HG02973 (cell line): ENCODE results near the gene CAMKMT.

Experiments used
- ATAC-seq: cut with Tn5 transposase; IDR thresholded peaks from one replicate; pipeline ENCODE4 v1.9.1; 2021; ENCODE audit warnings: moderate library complexity; ENCODE audit not compliant: unreplicated experiment

Gene CAMKMT

GRCh38 chr2:44548221-44549098 lies 186.7 kb downstream of the CAMKMT start:
- ATAC-seq = no peak

- no peak for ATAC-seq
Measured at GRCh38 chr2:44549099-44549471, 187.3 kb downstream of the CAMKMT start.

DNA sequence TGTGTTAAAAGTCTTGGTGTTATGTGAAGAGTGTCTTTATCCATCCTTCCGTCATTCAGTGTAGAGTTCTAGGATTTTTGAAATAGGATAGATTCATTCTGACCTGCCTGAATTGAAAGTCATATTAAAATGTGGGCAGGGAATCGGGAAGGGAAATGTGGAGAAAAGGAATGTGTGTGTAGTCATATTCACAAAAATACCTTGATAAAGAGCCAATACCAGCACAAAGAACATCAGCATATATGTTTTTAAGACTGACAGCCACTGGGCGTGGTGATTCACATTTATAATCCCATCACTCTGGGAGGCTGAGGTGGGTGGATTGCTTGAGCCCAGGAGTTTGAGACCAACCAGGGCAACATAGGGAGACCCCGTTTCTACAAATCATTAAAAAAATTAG lies 188.1 kb downstream of the CAMKMT start:
- no peak for ATAC-seq

GRCh38 chr2:44550561-44550960 lies 188.8 kb downstream of the CAMKMT start:
- no peak for ATAC-seq

- no peak for ATAC-seq
Measured at GRCh38 chr2:44551497-44551896, 189.8 kb downstream of the CAMKMT start.

DNA sequence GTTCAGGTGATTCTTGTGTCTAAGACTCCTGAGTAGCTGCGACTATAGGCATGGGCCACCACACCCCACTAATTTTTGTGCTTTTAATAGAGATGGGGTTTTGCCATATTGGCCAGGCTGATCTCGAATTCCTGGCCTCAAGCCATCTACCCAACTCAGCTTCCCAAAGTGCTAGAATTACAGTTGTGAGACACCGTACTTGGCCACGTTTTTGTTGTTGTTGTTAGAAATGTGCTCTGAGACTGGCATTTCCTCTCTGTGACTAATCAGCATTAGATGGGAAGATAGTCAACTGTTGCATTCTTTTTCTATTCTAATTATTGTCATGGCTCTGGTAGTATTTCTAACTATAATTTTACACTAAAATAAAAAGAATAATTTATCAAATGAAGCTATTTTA lies 191.7 kb downstream of the CAMKMT start:
- ATAC-seq = no peak

GRCh38 chr2:44555700-44556099 lies 194.0 kb downstream of the CAMKMT start:
- ATAC-seq = no peak

DNA sequence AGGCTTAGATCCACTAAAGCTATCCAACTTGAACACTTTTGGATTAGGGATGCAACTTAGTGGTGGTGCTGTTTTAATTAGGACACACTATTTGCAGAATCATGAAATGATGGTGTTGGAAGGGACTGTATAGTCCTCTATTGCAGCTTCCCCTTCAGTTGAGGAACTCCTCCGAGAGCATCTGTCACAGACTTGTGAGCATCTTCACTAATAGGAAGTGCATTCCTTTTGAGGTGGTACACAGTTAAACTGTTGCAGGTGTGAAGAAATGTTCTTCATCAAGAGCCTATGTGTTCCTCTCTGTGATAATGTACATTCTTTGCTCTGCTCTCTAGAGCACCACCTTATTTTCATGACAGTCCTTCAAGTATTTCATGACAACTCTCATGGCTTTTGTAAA lies 197.4 kb downstream of the CAMKMT start:
- ATAC-seq = no peak

GRCh38 chr2:44560352-44560751 lies 198.6 kb downstream of the CAMKMT start:
- no peak for ATAC-seq

DNA sequence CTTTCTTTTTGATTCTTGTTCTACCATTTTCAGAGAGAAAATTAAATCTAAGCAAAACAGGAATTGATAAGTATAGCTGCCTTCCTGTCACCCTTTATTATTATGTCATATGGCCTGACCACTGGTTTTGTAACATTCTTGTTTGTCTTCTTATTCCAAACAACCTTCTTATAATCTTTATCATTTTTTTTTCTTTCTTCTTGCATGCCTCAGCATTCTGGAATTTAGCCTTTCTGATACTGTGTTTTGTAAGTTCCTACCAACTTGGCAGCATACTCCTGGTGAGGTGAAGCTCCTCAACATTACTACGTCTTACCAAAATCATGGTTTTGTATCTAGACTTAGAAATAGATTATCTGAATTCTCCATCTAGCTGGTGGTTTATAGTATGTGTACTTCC lies 199.2 kb downstream of the CAMKMT start:
- ATAC-seq = no peak

DNA sequence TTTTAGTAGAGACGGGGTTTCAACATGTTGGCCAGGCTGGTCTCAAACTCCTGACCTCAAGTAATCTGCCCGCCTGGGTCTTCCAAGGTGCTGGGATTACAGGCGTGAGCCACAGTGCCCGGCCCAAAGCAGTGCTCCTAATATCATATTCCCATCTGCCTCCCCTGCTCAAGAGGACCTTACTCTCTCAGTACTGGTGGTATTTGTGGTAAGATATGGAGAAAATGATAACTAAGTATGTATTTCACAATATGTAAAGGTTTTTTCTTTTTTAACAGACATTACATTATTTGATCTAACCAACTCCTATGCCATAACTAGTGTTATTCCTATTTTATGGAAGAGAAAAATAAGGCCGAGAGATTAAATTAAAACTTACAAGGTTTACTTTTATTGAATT lies 201.0 kb downstream of the CAMKMT start:
- ATAC-seq = no peak

- ATAC-seq = no peak
Measured at GRCh38 chr2:44564752-44565151, 203.0 kb downstream of the CAMKMT start.

DNA sequence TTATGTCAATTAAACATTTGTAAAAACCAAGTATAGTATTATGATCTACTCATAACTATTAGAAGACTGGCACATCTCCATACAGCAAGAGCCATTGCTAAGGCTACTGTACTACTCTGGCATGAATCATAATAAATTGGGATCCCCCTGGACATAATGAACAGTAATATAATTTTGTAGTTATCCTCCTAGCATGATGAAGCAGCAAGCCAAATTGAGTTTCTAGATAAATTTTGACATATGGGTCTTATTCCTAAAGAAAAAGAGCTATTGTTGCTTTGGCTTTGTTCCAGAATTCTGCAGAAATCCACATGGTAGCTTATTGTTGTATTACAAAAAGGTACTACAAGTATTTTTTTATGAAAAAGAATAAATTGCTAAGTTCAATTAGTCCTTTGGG lies 204.3 kb downstream of the CAMKMT start:
- ATAC-seq = no peak

- no peak for ATAC-seq
Measured at GRCh38 chr2:44569491-44569890, 207.7 kb downstream of the CAMKMT start.

GRCh38 chr2:44570271-44570670 lies 208.5 kb downstream of the CAMKMT start:
- ATAC-seq = no peak

GRCh38 chr2:44570777-44571176 lies 209.0 kb downstream of the CAMKMT start:
- ATAC-seq = no peak

- peak; percentile 67 for ATAC-seq
Measured at GRCh38 chr2:44572196-44572900, 210.6 kb downstream of the CAMKMT start.

DNA sequence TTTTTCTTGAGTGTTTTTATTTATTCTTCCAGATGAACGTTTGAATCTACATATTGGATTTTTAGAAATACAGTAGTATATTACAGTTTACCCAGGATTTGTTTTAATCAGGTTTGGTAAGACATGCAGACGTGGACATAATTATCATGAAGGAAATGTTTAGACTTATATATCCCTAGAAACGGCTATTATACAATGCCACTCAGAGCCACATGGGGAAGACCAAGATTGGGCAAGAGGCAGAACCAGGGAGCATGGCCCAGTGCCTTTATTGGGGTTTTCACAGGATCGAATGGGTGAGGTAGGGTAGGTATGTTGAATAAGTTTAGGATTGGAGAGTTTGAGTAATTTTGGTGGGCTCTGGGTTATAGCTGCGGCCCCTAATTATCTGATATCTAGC lies 212.2 kb downstream of the CAMKMT start:
- ATAC-seq = no peak

- ATAC-seq = no peak
Measured at GRCh38 chr2:44578471-44579093, 216.8 kb downstream of the CAMKMT start.

GRCh38 chr2:44579115-44579836 lies 217.5 kb downstream of the CAMKMT start:
- ATAC-seq = no peak

DNA sequence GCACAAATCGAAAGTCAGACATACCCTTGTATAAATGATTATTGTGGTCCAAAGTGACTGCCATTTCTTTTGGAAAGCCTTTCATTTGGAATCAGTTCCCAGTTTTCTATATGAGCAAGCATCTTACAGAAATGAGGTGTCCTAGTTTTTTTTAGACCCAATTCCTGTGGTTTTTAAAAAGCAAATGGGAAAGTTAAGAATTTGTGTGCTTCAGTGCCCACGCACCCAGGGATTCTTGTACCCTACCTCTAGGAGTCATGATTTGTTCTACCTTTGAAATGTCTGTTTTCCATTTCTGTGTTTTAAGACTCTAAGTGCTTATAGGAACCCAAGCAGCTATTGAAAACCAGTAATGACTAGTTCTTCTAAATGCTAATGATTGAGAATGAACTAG lies 218.1 kb downstream of the CAMKMT start:
- ATAC-seq = no peak
